ENCODE measurements around the gene CNBD2. TPM values are rescaled to one million over a fixed set of nuclear protein-coding genes. Genes with fewer than 3 reads are reported as not detected.
"Not testable (repeated sequence)": the region's sequence is repeated elsewhere in the genome, so short reads cannot be mapped to it uniquely, and the experiment has no call there.

Gene CNBD2
- total RNA-seq, 3 donors from 2014 or later = 3.7 to 6.2 (median 4.4) TPM

DNA sequence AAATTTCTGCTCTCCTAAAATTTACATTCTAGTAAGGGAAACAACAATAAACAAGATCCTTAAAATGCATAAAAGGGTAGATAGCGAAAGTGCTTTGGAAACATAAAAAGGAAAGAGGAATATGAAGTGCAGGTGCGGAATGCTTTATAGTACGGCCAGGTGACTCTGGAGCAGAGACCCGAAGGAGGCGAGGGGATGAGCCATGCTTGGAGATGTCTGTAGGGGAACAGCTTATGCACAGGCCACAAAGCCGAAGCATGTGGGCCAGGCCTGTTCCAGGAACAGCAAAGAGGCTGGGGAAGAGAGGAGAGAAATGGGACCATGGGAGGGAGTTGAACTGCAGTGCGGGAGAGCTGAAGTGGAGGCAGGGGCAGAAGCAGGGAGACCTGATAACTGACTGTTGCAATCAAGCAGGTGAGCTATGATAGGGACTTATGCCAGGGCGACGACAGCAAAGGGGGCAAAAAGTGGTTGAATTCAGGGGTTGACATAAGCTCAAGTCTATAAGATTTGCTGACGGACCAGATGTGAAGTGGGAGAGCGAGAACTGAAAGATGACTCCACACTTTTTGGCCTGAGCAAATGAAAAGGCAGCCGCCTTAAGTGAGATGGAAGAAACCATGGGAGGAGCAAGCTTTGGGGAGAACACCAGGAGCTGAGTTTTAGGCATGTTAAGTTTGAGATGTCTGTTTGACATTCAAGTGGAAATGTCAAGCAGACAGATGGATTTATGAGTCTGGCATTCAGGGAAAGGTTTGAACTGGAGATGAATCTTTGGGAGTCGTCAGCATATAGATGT is 83.1 kb downstream of the CNBD2 start:
- no peak overlapping the region for H3K4me3 ChIP-seq
- DNase-seq (peak in 2 of 3 donors; percentile 12 to 36), ATAC-seq (no peak)
- no peaks in the 10 kb centered on the region for H3K36me3 ChIP-seq (ENCODE audit: low read depth)
- H3K4me1 ChIP-seq (ENCODE audit: low read depth) = peaks cover 14% of the 10 kb centered on the region
- H3K9me3 ChIP-seq = no peaks in the 10 kb centered on the region
- intact Hi-C loops (cut with DNase I, micrococcal nuclease) = no loop called here
- TF ChIP-seq, protein P1, sequence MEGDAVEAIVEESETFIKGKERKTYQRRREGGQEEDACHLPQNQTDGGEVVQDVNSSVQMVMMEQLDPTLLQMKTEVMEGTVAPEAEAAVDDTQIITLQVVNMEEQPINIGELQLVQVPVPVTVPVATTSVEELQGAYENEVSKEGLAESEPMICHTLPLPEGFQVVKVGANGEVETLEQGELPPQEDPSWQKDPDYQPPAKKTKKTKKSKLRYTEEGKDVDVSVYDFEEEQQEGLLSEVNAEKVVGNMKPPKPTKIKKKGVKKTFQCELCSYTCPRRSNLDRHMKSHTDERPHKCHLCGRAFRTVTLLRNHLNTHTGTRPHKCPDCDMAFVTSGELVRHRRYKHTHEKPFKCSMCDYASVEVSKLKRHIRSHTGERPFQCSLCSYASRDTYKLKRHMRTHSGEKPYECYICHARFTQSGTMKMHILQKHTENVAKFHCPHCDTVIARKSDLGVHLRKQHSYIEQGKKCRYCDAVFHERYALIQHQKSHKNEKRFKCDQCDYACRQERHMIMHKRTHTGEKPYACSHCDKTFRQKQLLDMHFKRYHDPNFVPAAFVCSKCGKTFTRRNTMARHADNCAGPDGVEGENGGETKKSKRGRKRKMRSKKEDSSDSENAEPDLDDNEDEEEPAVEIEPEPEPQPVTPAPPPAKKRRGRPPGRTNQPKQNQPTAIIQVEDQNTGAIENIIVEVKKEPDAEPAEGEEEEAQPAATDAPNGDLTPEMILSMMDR (IDR thresholded peaks at IDR 0.05) = no peak

DNA sequence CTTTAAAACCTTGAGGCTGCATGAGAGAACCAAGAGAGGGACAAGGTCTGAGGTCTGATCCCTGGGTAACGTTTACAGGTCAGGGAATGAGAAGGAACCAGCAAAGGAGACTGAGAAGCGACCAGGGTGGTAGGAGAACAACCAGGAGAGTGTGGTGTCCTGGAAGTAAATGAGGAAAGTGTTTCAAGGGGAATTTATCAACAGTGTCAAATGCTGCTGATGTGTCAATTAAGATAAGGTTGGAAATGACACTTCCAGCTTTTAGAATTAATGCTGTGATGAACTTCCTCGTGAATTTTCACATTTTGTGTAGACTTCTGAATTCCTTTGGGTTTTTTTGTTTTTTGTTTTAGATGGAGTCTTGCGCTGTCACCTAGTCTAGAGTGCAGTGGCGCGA is 83.7 kb downstream of the CNBD2 start:
- Histone ChIP-seq H3K4me3 (no peak overlapping the region), H3K9me3 (no peaks in the 10 kb centered on the region)
- intact Hi-C loops (cut with DNase I, micrococcal nuclease) = no loop called here

DNA sequence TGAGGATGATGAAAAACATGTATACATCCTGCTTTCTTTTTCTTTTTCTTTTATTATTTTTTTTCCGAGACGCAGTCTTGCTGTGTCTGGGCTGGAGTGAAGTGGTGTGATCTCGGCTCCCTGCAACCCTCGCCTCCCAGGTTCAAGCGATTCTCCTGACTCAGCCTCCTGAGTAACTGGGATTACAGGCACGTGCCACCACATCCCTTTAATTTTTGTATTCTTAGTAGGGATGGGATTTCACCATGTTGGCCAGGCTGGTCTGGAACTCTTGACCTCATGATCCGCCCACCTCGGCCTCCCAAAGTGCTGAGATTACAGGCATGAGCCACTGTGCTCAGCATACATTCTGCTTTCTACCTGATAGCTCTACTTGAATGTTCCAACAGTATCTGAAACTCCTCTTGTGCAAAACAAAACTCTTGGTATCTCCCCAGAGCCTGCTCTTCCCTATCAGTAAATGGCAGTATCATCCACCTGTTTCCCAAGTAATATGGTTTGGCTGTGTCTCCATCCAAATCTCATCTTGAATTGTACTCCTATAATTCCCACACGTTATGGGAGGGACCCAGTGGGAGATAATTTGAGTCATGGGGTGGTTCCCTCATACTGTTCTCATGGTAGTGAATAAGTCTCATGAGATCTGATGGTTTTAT is 85.6 kb downstream of the CNBD2 start:
- intact Hi-C loops (cut with DNase I, micrococcal nuclease); H3K4me3 ChIP-seq; H3K4me1 ChIP-seq (ENCODE audit: low read depth); H3K36me3 ChIP-seq (ENCODE audit: low read depth); ATAC-seq; H3K9me3 ChIP-seq; DNase-seq: not testable (repeated sequence)

More for the DNA sequence above, 83.7 kb downstream of the CNBD2 start:
- peaks cover 10% of the 10 kb centered on the region for H3K4me1 ChIP-seq (ENCODE audit: low read depth)
- no peaks in the 10 kb centered on the region for H3K36me3 ChIP-seq (ENCODE audit: low read depth)
- TF ChIP-seq, protein P1 (IDR thresholded peaks at IDR 0.05) = no peak
- no peak for ATAC-seq
- DNase-seq = no peak

DNA sequence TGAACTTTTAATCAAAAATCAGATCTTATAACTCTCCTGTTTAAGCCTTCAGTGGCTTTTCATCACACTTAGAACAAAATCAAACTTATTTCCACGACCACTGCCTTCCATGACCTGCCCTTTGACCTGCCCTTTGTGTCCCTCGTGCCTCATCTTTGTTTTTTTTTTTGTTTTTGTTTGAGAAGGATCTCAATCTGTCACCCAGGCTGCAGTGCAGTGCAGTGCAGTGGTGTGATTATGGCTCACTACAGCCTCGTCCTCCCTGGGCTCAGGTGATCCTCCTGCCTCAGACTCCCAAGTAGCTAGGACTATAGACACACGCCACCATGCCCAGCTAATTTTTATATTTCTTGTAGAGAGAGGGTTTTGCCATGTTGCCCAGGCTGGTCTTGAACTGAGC is 86.8 kb downstream of the CNBD2 start:
- ATAC-seq = no peak
- Histone ChIP-seq H3K9me3 (no peaks in the 10 kb centered on the region), H3K4me1 (ENCODE audit: low read depth) (peaks cover 3% of the 10 kb centered on the region), H3K36me3 (ENCODE audit: low read depth) (no peaks in the 10 kb centered on the region), H3K4me3 (no peak overlapping the region)
- no peak for DNase-seq
- TF ChIP-seq, protein P1 (IDR thresholded peaks at IDR 0.05) = no peak
- intact Hi-C loops (cut with DNase I, micrococcal nuclease) = no loop called here

DNA sequence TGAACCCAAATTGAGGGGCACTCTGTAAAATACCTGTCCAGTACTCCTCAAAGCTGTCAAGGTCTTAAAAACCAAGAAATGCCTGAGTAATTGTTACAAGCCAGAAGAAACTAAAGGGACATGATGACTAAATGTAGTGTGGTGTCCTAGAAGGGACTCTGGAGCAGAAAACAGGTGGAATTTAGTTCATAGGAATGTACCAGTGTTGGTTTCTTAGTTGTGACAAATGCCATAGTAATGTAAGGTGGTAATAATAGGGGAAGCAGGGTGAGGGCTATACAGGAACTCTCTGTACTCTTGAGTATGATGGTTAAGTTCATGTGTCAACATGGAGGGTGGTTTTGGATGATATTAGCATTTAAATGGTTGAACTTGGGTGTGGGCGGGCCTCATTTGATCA is 92.3 kb downstream of the CNBD2 start:
- intact Hi-C loops (cut with DNase I, micrococcal nuclease) = no loop called here
- ATAC-seq = no peak
- H3K36me3 ChIP-seq (ENCODE audit: low read depth) = no peaks in the 10 kb centered on the region

DNA sequence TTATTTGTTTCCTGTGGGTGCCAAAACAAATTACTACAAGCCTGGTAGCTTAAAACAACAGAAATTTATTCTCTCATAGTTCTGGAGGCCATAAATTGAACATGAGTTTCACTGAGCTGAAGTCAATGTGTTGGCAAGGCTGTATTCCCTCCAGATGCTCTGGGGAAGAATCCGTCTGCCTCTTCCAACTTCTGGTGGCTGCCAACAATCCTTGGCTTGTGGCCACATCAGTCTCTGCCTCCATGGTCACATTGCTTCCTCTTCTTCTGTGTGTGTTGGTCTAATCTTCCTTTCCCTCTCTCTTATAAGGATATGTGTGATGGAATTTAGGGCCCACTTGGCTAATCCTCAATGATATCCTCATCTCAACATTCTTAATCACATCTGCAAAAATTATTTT is 93.4 kb downstream of the CNBD2 start:
- TF ChIP-seq, protein P1 (IDR thresholded peaks at IDR 0.05) = no peak
- H3K4me3 ChIP-seq = no peak overlapping the region
- intact Hi-C loops (cut with DNase I, micrococcal nuclease) = no loop called here

More for the DNA sequence above, 92.3 kb downstream of the CNBD2 start:
- no peak for DNase-seq
- TF ChIP-seq, protein P1 (IDR thresholded peaks at IDR 0.05) = no peak
- Histone ChIP-seq H3K4me3 (no peak overlapping the region), H3K4me1 (ENCODE audit: low read depth) (peaks cover 10% of the 10 kb centered on the region), H3K9me3 (no peaks in the 10 kb centered on the region)

More for the DNA sequence above, 93.4 kb downstream of the CNBD2 start:
- H3K36me3 ChIP-seq (ENCODE audit: low read depth) = no peaks in the 10 kb centered on the region
- peaks cover 16% of the 10 kb centered on the region for H3K4me1 ChIP-seq (ENCODE audit: low read depth)
- no peaks in the 10 kb centered on the region for H3K9me3 ChIP-seq
- ATAC-seq (no peak), DNase-seq (no peak)

All from mucosa of descending colon (tissue), 3 donors.